D721Med (cell line): ENCODE results near the gene LUZP1.

ENCODE experiments used
- DNase-seq: peaks from one replicate; pipeline ENCODE4 v3.0.0; 2011; ENCODE audit warnings: low spot score; ENCODE audit not compliant: insufficient read length
- FAIRE-seq: peaks from 2 replicates; lab custom pipeline; 2011; peaks lifted over from hg19 to GRCh38; lab: Jason Lieb, UNC
- CTCF ChIP-seq: IDR thresholded peaks from 2 replicates; pipeline ENCODE4 v1.5.1; 2012; ENCODE audit warnings: mild to moderate bottlenecking, control low read depth; ENCODE audit not compliant: insufficient read depth; ENCODE audit errors: missing control alignments

LUZP1 gene

GRCh38 chr1:23168079-23168444 lies 594 bp downstream of the LUZP1 start:
- DNase-seq: no peak
- no peak for FAIRE-seq
- TF ChIP-seq CTCF: no peak

GRCh38 chr1:23167353-23168078 lies 1.1 kb downstream of the LUZP1 start:
- DNase-seq (no peak), FAIRE-seq (no peak)
- no peak for TF ChIP-seq CTCF

DNA sequence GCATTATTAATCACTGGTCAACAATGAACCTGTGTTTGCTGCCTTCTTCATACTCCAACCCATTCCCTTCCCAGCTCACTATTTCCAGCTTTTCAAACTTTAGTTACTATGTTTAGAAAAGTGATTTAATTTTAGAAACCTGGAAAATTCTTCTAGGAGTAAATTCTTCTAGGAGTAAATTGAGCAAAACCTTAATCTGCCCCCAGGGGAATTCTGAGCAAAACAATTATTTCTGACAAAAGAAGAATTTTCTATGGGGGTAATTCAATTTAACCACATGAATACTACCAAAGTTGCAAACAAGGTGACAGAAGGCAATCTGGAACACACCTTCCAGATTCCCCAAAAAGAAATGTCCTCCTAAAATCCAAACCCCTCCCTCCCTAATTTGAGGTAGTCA lies 1.8 kb downstream of the LUZP1 start:
- DNase-seq: no peak
- no peak for TF ChIP-seq CTCF
- no peak for FAIRE-seq

GRCh38 chr1:23163395-23163794 lies 5.3 kb downstream of the LUZP1 start:
- no peak for DNase-seq
- no peak for FAIRE-seq
- no peak for TF ChIP-seq CTCF

- DNase-seq (no peak), FAIRE-seq (no peak)
- TF ChIP-seq CTCF: no peak
Measured at GRCh38 chr1:23159963-23160877, 8.4 kb downstream of the LUZP1 start.

DNA sequence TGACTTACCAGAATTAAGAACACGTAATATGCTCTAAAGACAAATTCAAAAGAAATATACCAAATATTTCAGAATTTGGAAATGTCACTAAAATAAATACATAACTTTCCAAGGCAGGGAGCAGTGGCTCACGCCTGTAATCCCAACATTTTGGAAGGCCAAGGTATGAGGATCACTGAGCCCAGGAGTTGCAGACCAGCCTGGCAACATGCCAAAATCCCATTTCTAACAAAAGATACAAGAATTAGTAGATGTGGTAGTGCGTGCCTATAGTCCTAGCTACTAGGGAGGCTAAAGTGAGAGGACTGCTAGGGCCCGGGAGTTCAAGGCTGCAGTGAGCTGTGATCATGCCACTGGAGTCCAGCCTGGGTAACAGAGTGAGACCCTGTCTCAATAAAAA lies 11.7 kb downstream of the LUZP1 start:
- no peak for FAIRE-seq
- no peak for TF ChIP-seq CTCF
- no peak for DNase-seq
